K562 (cell line): ENCODE results near the gene PEAR1. TPM values are rescaled to one million over a fixed set of nuclear protein-coding genes. Genes with fewer than 3 reads are reported as not detected.

Source experiments
- DPF2 ChIP-seq: fragments of 450-650 bp; IDR thresholded peaks from 2 replicates; pipeline ENCODE4 v1.6.1; 2016
- HOMEZ ChIP-seq: fragments of 250-450 bp; sonication (Bioruptor Pico); IDR thresholded peaks from 2 replicates; pipeline ENCODE4 v1.4.0; 2020; ENCODE audit warnings: mild to moderate bottlenecking, moderate library complexity
- L3MBTL2 ChIP-seq: fragments of 450-650 bp; IDR thresholded peaks from 2 replicates; pipeline ENCODE4 v1.6.1; 2016; ENCODE audit warnings: mild to moderate bottlenecking, moderate library complexity
- MGA ChIP-seq: fragments of 450-650 bp; IDR thresholded peaks from 2 replicates; pipeline ENCODE4 v1.6.1; 2016; ENCODE audit warnings: mild to moderate bottlenecking, moderate library complexity
- MYBL2 ChIP-seq, 2 experiments: fragments of 450-650 bp in 1 of 2; sonication (generic) in 1 of 2; formaldehyde crosslinking in 1 of 2; IDR thresholded peaks; 2 replicates each; pipeline versions ENCODE4 v1.6.1 to v1.8.1; 2017 to 2022; ENCODE audit warnings: borderline replicate concordance in 1 of 2, inconsistent platforms in 1 of 2, low read depth in 1 of 2, mild to moderate bottlenecking in 1 of 2, missing genetic modification reagents in 1 of 2, moderate library complexity in 1 of 2
- RERE ChIP-seq: sonication (generic); formaldehyde crosslinking; IDR thresholded peaks from 2 replicates; pipeline ENCODE4 v1.8.0; 2023; ENCODE audit warnings: missing genetic modification reagents, mild to moderate bottlenecking, borderline replicate concordance
- ZFP30 ChIP-seq: fragments of 250-450 bp; sonication (Bioruptor Pico); IDR thresholded peaks from 2 replicates; pipeline ENCODE4 v1.8.0; 2022; ENCODE audit warnings: moderate library complexity, mild to moderate bottlenecking, inconsistent platforms, borderline replicate concordance
- polyA plus RNA-seq, 8 experiments: library from polyadenylated mRNA; depleted of rRNA in 4 of 8; stranded (reverse) in 5 of 8; unstranded in 3 of 8; fragments of >200 nt; fragmentation: Nextera tagmentation in 2 of 8; fragmentation: Illumina TruSeq in 1 of 8; extraction: Ambion mirVana in 2 of 8; extraction: Trizol in 1 of 8; gene quantifications; 2 replicates each; pipeline versions ENCODE4 v1.2.1 to v1.2.3, GENCODE V29; 2011 to 2014; ENCODE audit warnings: inconsistent platforms in 1 of 8, missing spikeins in 1 of 8
- total RNA-seq, 7 experiments: library from RNA; depleted of rRNA in 6 of 7; stranded (reverse); fragments of >200 nt in 6 of 7; fragmentation: Illumina TruSeq in 2 of 7; extraction: Trizol in 2 of 7; gene quantifications; 2 replicates each; pipeline versions ENCODE4 v1.2.1 to v1.2.3, GENCODE V29; 2011 to 2021; ENCODE audit warnings: low replicate concordance in 1 of 7

PEAR1 gene
- total and polyA plus RNA-seq, 9 of the 15 experiments (the other 6 are each of a cell fraction or from before 2014, with no cell fraction given): 0.87 to 13.9 (median 6.1) TPM

GRCh38 chr1:156923670-156924477 is 30.4 kb downstream of the PEAR1 start (continued):
- TF ChIP-seq MGA (peak; percentile 58), RERE (CRISPR knock-in tag) (no peak), DPF2 (no peak), MYBL2 (IDR thresholded peaks at IDR 0.05; ENCODE audit: low read depth) (no peak), MYBL2 (CRISPR knock-in tag; IDR thresholded peaks at IDR 0.05; ENCODE audit: borderline replicate concordance) (no peak), L3MBTL2 (peak; percentile 80), HOMEZ (CRISPR knock-in tag) (no peak), ZFP30 (no peak)
